HEK293 (cell line): ENCODE data around the gene PJVK.

Source experiments
- BCL6B ChIP-seq: fragments of 450-650 bp; formaldehyde crosslinking; IDR thresholded peaks from 2 replicates; pipeline ENCODE4 v1.5.1; 2017; ENCODE audit warnings: missing biosample characterization, missing genetic modification characterization
- ELK4 ChIP-seq: IDR thresholded peaks from 2 replicates; pipeline ENCODE4 v1.6.1; 2011; ENCODE audit warnings: mild to moderate bottlenecking, low read depth, low read length, borderline replicate concordance
- GLI4 ChIP-seq: fragments of 450-650 bp; formaldehyde crosslinking; IDR thresholded peaks from 2 replicates; pipeline ENCODE4 v1.5.1; 2016; ENCODE audit warnings: missing biosample characterization, missing genetic modification characterization
- HOXD13 ChIP-seq: sonication (generic); formaldehyde crosslinking; IDR thresholded peaks from 2 replicates; pipeline ENCODE4 v1.8.0; 2022; ENCODE audit warnings: missing genetic modification reagents, borderline replicate concordance
- IKZF3 ChIP-seq: fragments of 450-650 bp; IDR thresholded peaks from 2 replicates; pipeline ENCODE4 v1.5.0; 2018; ENCODE audit warnings: missing biosample characterization, mild to moderate bottlenecking, missing genetic modification characterization, moderate library complexity
- KLF10 ChIP-seq: fragments of 450-650 bp; IDR thresholded peaks from 2 replicates; pipeline ENCODE4 v1.5.1; 2018; ENCODE audit warnings: missing biosample characterization, mild to moderate bottlenecking, missing genetic modification characterization
- KLF8 ChIP-seq: fragments of 450-650 bp; formaldehyde crosslinking; IDR thresholded peaks from 2 replicates; pipeline ENCODE4 v1.5.1; 2016; ENCODE audit warnings: missing biosample characterization, missing genetic modification characterization
- KLF9 ChIP-seq: fragments of 450-650 bp; formaldehyde crosslinking; IDR thresholded peaks from 2 replicates; pipeline ENCODE4 v1.5.1; 2016; ENCODE audit warnings: missing biosample characterization, missing genetic modification characterization, low read depth
- MEIS1 ChIP-seq: sonication (generic); formaldehyde crosslinking; IDR thresholded peaks from 2 replicates; pipeline ENCODE4 v1.8.1; 2022; ENCODE audit warnings: missing genetic modification reagents, mild to moderate bottlenecking, borderline replicate concordance
- PRDM4 ChIP-seq: fragments of 450-650 bp; formaldehyde crosslinking; IDR thresholded peaks from 2 replicates; pipeline ENCODE4 v1.5.1; 2017; ENCODE audit warnings: missing biosample characterization, missing genetic modification characterization
- SP3 ChIP-seq: fragments of 450-650 bp; formaldehyde crosslinking; IDR thresholded peaks from 2 replicates; pipeline ENCODE4 v1.5.1; 2016; ENCODE audit warnings: missing biosample characterization, missing genetic modification characterization
- TRIM28 ChIP-seq: IDR thresholded peaks from 2 replicates; pipeline ENCODE4 v1.6.1; 2011; ENCODE audit warnings: low read length, control low read depth, borderline replicate concordance
- ZFP37 ChIP-seq: fragments of 450-650 bp; formaldehyde crosslinking; IDR thresholded peaks from 2 replicates; pipeline ENCODE4 v1.5.1; 2016; ENCODE audit warnings: missing biosample characterization, missing genetic modification characterization
- ZIC2 ChIP-seq: fragments of 450-650 bp; formaldehyde crosslinking; IDR thresholded peaks from 2 replicates; pipeline ENCODE4 v1.5.1; 2016; ENCODE audit warnings: missing biosample characterization, missing genetic modification characterization
- ZNF10 ChIP-seq: fragments of 450-650 bp; formaldehyde crosslinking; IDR thresholded peaks from 2 replicates; pipeline ENCODE4 v1.5.1; 2017; ENCODE audit warnings: missing biosample characterization, missing genetic modification characterization
- ZNF132 ChIP-seq: fragments of 450-650 bp; formaldehyde crosslinking; IDR thresholded peaks from 2 replicates; pipeline ENCODE4 v1.5.1; 2017; ENCODE audit warnings: missing biosample characterization, missing genetic modification characterization, borderline replicate concordance
- ZNF146 ChIP-seq: fragments of 450-650 bp; formaldehyde crosslinking; IDR thresholded peaks from 2 replicates; pipeline ENCODE4 v1.5.1; 2016; ENCODE audit warnings: missing biosample characterization, missing genetic modification characterization
- ZNF18 ChIP-seq: fragments of 450-650 bp; formaldehyde crosslinking; IDR thresholded peaks from 2 replicates; pipeline ENCODE4 v1.5.1; 2016; ENCODE audit warnings: missing biosample characterization, missing genetic modification characterization
- ZNF48 ChIP-seq: fragments of 450-650 bp; formaldehyde crosslinking; IDR thresholded peaks from 2 replicates; pipeline ENCODE4 v1.5.1; 2016; ENCODE audit warnings: missing biosample characterization, missing genetic modification characterization
- ZNF571 ChIP-seq: fragments of 450-650 bp; formaldehyde crosslinking; IDR thresholded peaks from 2 replicates; pipeline ENCODE4 v1.5.0; 2017; ENCODE audit warnings: missing biosample characterization, missing genetic modification characterization
- ZNF707 ChIP-seq: fragments of 450-650 bp; formaldehyde crosslinking; IDR thresholded peaks from 2 replicates; pipeline ENCODE4 v1.5.1; 2016; ENCODE audit warnings: missing biosample characterization, missing genetic modification characterization
- ZNF837 ChIP-seq: fragments of 450-650 bp; formaldehyde crosslinking; IDR thresholded peaks from 2 replicates; pipeline ENCODE4 v1.5.1; 2016; ENCODE audit warnings: missing biosample characterization, missing genetic modification characterization
- ZNF843 ChIP-seq: fragments of 450-650 bp; formaldehyde crosslinking; IDR thresholded peaks from 2 replicates; pipeline ENCODE4 v1.5.1; 2016; ENCODE audit warnings: missing biosample characterization, missing genetic modification characterization
- TF ChIP-seq, protein P1 (sequence below): fragments of 450-650 bp; formaldehyde crosslinking; IDR thresholded peaks from 2 replicates; pipeline ENCODE4 v1.5.1; 2017; ENCODE audit warnings: missing biosample characterization, mild to moderate bottlenecking, missing genetic modification characterization, moderate library complexity
- TF ChIP-seq, protein P2 (sequence below): fragments of 450-650 bp; formaldehyde crosslinking; IDR thresholded peaks from 2 replicates; pipeline ENCODE4 v1.5.1; 2016; ENCODE audit warnings: missing biosample characterization, missing genetic modification characterization
- TF ChIP-seq, protein P3 (sequence below): fragments of 450-650 bp; formaldehyde crosslinking; IDR thresholded peaks from 2 replicates; pipeline ENCODE4 v1.5.1; 2016; ENCODE audit warnings: missing biosample characterization, missing genetic modification characterization

PJVK gene

GRCh38 chr2:178480227-178481181, 29.3 kb downstream of the PJVK start, which contains the start of gene PLEKHA3 (continued):
- no peak for TF ChIP-seq PRDM4 (tag by site-specific recombination)
- no peak for TF ChIP-seq ZNF18
- TF ChIP-seq ZNF10 = no peak
- no peak for TF ChIP-seq ZNF48 (tag by site-specific recombination)
- no peak for TF ChIP-seq ZNF571 (tag by site-specific recombination)
- TF ChIP-seq, protein P1, sequence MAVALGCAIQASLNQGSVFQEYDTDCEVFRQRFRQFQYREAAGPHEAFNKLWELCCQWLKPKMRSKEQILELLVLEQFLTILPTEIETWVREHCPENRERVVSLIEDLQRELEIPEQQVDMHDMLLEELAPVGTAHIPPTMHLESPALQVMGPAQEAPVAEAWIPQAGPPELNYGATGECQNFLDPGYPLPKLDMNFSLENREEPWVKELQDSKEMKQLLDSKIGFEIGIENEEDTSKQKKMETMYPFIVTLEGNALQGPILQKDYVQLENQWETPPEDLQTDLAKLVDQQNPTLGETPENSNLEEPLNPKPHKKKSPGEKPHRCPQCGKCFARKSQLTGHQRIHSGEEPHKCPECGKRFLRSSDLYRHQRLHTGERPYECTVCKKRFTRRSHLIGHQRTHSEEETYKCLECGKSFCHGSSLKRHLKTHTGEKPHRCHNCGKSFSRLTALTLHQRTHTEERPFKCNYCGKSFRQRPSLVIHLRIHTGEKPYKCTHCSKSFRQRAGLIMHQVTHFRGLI (tag by site-specific recombination) = peak; percentile 33; the same call in 1 of the 2 replicates
- TF ChIP-seq ZNF837 (tag by site-specific recombination) = no peak
- peak; percentile 95 for TF ChIP-seq IKZF3 (tag by site-specific recombination)
- 0 out of 2 replicates have a peak, but pooled peaks have one; percentile 10 for TF ChIP-seq TRIM28
- TF ChIP-seq KLF9 (tag by site-specific recombination) = peak; percentile 66
- TF ChIP-seq ZNF843 (tag by site-specific recombination) = no peak
- TF ChIP-seq, protein P2, sequence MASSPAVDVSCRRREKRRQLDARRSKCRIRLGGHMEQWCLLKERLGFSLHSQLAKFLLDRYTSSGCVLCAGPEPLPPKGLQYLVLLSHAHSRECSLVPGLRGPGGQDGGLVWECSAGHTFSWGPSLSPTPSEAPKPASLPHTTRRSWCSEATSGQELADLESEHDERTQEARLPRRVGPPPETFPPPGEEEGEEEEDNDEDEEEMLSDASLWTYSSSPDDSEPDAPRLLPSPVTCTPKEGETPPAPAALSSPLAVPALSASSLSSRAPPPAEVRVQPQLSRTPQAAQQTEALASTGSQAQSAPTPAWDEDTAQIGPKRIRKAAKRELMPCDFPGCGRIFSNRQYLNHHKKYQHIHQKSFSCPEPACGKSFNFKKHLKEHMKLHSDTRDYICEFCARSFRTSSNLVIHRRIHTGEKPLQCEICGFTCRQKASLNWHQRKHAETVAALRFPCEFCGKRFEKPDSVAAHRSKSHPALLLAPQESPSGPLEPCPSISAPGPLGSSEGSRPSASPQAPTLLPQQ = peak; percentile 51; the same call in 1 of the 2 replicates
- peak; percentile 45; the same call in 1 of the 2 replicates for TF ChIP-seq KLF8 (tag by site-specific recombination)
- no peak for TF ChIP-seq ZIC2
- TF ChIP-seq GLI4 = no peak
- TF ChIP-seq KLF10 (tag by site-specific recombination) = peak; percentile 93
- no peak for TF ChIP-seq ZNF132
- TF ChIP-seq SP3 (tag by site-specific recombination) = peak; percentile 49
- no peak for TF ChIP-seq ZNF146 (tag by site-specific recombination)
- TF ChIP-seq BCL6B (tag by site-specific recombination) = no peak
- no peak for TF ChIP-seq ZNF707 (tag by site-specific recombination)
- TF ChIP-seq, protein P3, sequence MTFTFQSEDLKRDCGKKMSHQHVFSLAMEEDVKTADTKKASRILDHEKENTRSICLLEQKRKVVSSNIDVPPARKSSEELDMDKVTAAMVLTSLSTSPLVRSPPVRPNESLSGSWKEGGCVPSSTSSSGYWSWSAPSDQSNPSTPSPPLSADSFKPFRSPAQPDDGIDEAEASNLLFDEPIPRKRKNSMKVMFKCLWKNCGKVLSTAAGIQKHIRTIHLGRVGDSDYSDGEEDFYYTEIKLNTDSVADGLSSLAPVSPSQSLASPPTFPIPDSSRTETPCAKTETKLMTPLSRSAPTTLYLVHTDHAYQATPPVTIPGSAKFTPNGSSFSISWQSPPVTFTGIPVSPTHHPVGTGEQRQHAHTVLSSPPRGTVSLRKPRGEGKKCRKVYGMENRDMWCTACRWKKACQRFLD (tag by site-specific recombination) = no peak
- no peak for TF ChIP-seq MEIS1
- no peak for TF ChIP-seq ELK4
- no peak for TF ChIP-seq HOXD13
- no peak for TF ChIP-seq ZFP37 (tag by site-specific recombination)
